ENCODE data around the gene ADGRL3. TPM values are rescaled to one million over a fixed set of nuclear protein-coding genes. Genes with fewer than 3 reads are reported as not detected.
"Not testable (repeated sequence)": the region's sequence is repeated elsewhere in the genome, so short reads cannot be mapped to it uniquely, and the experiment has no call there.

ADGRL3 gene
- total RNA-seq, 1 experiment from 2014 or later, result 5.4 TPM

GRCh38 chr4:61205066-61205465, 4.9 kb downstream of the ADGRL3 start:
- no peak for DNase-seq (ENCODE audit: low spot score)

- DNase-seq (ENCODE audit: low spot score), result not testable (repeated sequence)
Measured at GRCh38 chr4:61207156-61207555, 7.0 kb downstream of the ADGRL3 start.

DNA sequence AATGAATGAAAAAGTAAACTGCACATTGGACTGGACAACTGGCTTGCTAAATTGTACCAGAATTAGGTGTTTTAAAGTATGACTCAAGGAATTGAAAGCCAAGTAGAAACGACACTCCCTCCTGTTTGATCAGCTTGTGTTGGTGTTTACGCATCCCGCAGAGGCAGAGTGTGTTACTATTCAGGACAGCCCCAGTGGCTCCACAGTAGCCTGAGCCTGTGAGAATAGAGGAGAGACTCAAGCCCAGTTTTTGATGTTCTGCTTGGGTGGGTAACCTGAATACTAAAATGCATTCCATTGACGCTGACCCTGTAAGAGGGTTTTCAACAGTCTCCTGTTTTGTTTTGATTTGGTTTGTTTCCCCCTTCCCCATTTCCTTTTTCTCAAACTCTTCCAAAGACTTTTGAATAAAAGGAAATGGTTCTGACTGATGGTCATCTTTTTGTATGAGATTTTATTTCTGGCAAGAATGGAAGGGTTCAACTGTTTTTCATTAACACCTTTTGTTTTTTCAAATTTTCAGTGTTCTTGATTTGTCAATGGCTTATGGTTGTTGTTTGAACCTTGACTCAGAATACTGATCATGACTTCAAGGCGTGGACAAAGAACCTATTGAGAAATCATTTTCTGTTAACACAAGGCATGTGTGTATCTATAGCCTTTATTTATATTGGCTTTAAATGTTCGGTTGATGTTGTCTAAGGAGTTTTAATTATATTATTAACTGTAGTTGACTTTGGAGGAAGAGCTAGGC, 10.2 kb downstream of the ADGRL3 start:
- DNase-seq (ENCODE audit: low spot score), result no peak

- DNase-seq (ENCODE audit: low spot score), result no peak
Measured at GRCh38 chr4:61211781-61212180, 11.7 kb downstream of the ADGRL3 start.

- no peak for DNase-seq (ENCODE audit: low spot score)
Measured at GRCh38 chr4:61212788-61213187, 12.7 kb downstream of the ADGRL3 start.

GRCh38 chr4:61214680-61215079, 14.6 kb downstream of the ADGRL3 start:
- no peak for DNase-seq (ENCODE audit: low spot score)

GRCh38 chr4:61217222-61217621, 17.1 kb downstream of the ADGRL3 start:
- no peak for DNase-seq (ENCODE audit: low spot score)

- DNase-seq (ENCODE audit: low spot score), result no peak
Measured at GRCh38 chr4:61220556-61220955, 20.4 kb downstream of the ADGRL3 start.

DNA sequence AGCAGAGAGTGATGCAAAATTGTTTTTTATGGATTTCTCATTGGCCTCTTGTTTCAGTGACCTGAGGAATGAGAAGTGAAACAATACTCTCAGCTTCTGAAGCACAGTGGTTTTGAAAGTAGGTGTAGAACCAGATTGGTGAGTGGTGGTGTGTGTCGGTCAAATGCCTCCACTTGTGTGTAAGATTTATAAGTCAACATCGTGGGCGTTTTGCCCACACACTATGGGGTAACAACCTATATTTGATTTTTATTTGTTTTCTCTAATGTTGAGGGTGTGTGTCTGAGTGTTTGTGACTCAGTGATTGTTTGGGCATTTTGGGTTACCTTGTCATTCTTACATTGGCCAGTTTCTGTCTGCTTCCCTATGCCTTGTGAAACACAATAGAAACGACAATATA, 23.3 kb downstream of the ADGRL3 start:
- DNase-seq (ENCODE audit: low spot score), result no peak

DNA sequence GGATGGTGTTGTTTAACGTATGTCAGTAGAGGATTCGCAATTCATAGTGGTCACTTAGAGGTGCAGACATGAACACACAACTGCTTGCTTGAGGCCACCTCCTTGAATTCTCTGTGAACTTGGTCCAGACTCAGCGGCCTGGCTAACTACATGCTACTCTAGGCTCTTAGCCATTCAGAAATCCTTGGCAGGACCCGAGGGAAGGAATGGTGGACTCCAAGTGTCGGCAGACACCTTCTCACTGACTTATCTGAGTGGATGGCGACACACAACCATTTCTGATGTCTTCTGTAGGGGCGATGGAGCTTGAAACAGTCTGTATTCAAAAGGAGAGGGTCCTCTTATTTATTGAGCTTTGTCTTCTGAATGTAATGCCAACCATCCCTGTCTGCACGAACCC, 24.4 kb downstream of the ADGRL3 start:
- DNase-seq (ENCODE audit: low spot score), result no peak

- DNase-seq (ENCODE audit: low spot score), result no peak
Measured at GRCh38 chr4:61225656-61226055, 25.5 kb downstream of the ADGRL3 start.

DNA sequence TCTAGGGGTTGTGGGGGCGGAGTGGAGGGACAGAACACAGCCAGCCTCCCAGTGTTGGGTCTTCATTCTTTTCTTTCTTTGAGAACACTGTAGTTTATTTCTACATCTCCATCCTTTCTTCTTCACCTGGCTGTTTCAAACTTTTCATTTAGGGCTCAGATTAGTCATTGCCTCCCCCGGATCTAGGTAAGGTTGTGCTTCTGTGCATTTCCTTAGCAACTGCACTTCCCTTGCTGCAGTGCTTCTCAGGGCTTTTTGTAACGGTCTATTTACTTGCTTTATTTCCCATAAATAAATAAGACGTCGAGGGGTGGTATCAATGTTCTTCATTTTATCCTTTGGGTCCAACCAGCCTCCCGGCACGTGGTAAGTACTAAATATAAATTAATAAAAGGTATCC, 31.3 kb downstream of the ADGRL3 start:
- DNase-seq (ENCODE audit: low spot score), result no peak

DNA sequence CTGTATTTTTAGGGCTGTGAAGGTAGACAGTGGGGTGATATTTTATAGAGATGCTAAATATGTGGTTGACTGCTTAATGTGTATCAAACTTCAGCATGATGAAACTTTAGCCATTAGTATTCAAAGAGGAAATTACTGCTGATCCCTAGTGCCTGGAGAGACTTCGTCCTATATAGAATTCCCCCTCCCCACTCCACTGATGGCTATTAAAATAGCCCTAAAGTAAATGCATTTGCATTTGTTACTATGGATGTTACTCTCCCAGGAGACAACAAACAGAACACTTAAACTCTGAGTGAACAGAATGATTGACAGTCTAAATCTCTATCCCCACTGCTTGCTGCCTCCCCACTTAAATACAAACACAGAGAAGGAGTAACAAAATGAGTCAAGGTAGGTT, 39.1 kb downstream of the ADGRL3 start:
- no peak for DNase-seq (ENCODE audit: low spot score)

- no peak for DNase-seq (ENCODE audit: low spot score)
Measured at GRCh38 chr4:61243962-61244361, 43.8 kb downstream of the ADGRL3 start.

DNA sequence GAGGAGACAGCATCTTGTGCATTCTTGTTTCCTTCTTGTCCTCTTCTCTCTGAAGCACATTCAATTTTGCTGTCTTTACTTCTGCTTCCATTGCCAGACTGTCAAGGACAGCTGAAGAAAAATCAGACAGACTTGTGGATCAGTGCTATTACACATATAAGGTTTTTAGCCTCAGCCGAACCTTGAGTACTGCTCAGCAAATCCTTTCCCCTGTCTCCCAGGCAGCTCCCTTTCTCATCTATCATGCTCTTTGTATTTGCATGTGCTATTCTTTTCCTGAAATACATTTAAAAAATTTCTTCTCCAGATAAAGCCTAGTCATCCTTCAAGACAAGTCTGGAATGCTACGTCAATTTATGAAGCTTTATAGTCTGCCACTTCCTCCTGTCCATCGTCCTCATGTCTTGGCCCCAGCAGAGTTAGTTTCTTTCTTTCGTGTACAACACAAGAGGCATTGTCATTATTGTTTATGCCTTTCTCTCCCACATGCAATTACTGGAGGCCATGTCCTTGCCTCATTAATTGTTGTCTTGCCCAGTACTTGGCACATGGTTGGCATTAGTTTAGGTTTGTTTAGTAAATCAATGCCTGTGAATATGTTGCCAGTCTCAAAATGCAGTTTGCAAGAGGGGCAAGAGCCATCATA, 45.1 kb downstream of the ADGRL3 start:
- DNase-seq (ENCODE audit: low spot score), result no peak

- no peak for DNase-seq (ENCODE audit: low spot score)
Measured at GRCh38 chr4:61246034-61246433, 45.9 kb downstream of the ADGRL3 start.

DNA sequence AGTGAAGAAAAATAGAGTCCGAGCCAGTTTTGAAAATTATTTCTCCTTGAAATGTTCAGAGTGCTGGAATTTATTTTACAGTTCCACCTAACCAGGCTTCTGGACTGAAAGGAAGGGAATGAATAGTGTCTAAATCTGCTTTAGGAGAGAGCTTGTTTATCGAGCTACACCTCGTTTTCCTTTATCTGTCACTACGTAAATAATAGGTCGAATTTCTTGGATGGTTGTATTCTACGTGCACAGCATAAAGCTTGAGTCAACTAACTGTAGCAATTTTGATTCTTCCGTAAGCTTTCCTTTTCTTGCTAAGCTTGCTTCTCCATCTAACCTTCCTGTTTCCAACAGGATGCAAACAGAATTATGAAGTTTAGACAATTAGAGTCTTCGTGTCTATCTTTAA, 48.6 kb downstream of the ADGRL3 start:
- DNase-seq (ENCODE audit: low spot score), result no peak

- DNase-seq (ENCODE audit: low spot score), result no peak
Measured at GRCh38 chr4:61251129-61251528, 51.0 kb downstream of the ADGRL3 start.

DNA sequence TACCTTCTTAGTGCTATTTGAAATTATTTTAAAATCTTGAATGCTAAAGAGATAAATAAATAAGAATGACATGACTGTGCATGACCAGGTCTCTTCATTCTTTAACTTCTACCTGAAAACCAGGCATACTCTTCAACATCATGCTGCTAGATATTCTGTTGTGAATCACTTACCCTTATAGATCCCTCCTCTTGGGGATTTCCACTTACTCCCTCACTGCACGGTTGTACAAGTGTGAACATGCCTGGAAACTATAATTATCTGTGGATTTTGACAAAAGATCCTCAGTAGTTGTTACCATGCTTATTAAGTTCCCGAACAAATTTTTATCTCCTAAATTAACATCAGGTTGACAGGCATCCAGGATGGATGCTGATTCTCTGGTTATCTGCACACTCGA, 54.3 kb downstream of the ADGRL3 start:
- no peak for DNase-seq (ENCODE audit: low spot score)

DNA sequence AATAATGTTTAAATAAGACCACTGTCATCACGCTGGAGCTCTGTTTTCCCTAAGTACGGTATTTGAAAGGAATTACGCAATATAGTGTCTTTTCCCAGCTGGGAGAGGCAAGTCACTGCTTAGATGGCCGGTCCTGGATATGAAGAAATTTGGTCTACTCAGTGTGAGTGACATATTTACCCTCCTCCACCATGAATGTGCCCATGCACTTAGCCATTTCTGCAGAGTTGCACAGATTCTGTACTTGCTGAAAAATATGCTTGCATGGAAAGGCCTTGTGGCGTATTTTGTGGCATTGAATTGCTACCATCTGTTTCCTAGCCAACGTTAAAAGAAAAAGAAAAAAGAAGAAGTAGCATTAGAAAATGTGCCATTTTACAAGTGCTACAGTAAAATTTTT, 73.1 kb downstream of the ADGRL3 start:
- DNase-seq (ENCODE audit: low spot score), result no peak

GRCh38 chr4:61274286-61274685, 74.2 kb downstream of the ADGRL3 start:
- DNase-seq (ENCODE audit: low spot score), result no peak

DNA sequence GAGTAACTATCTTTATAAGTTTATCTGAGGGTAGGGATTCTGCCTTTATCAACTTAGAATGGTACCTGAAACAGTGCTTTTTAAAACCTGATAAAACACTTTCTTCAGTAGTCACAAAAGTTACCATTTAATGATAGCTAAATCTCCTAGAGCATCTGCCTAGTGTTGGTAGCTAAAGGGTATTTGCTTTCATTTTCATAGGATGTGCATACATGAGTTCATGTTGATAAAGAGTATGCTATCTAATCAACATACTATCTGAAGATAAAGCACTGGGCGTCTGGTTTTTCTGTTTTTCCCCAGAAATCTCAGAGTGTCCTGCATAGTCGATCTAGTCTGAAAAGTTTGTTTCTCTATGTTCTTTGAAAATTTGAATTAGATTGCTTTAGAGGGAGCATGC, 75.1 kb downstream of the ADGRL3 start:
- no peak for DNase-seq (ENCODE audit: low spot score)

GRCh38 chr4:61276029-61276428, 75.9 kb downstream of the ADGRL3 start:
- DNase-seq (ENCODE audit: low spot score), result no peak

All from A172 (cell line).